Adipose tissue (tissue), 3 donors: Measurements from ENCODE around the gene IFT20. TPM values are rescaled to one million over a fixed set of nuclear protein-coding genes. Genes with fewer than 3 reads are reported as not detected.

Experiments
- H3K27ac ChIP-seq: one replicate; pipeline ENCODE4 v1.5.1; 2013; ENCODE audit warnings: low read depth, low read length
- WGBS, 3 donors: extraction: QIAGEN DNeasy Blood & Tissue Kit; methylation state at CpG; one replicate each; pipeline ENCODE4 v1.1.7; 2013; 5-methylcytosine and 5-hydroxymethylcytosine counted together
- polyA plus RNA-seq, 3 donors: library from polyadenylated mRNA; stranded (reverse); fragments of 200-250 nt; gene quantifications; one replicate each; pipeline ENCODE4 v1.2.3, GENCODE V29; 2013
- donor health status: healthy with polysubstance abuse.
- donor health status: Bipolar disorder and iron deficiency.
- donor health status: healthy.

IFT20 gene, protein sequence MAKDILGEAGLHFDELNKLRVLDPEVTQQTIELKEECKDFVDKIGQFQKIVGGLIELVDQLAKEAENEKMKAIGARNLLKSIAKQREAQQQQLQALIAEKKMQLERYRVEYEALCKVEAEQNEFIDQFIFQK
- polyA plus RNA-seq = 10 to 100 TPM; 27.9 to 67.0 (median 66.0) TPM

DNA sequence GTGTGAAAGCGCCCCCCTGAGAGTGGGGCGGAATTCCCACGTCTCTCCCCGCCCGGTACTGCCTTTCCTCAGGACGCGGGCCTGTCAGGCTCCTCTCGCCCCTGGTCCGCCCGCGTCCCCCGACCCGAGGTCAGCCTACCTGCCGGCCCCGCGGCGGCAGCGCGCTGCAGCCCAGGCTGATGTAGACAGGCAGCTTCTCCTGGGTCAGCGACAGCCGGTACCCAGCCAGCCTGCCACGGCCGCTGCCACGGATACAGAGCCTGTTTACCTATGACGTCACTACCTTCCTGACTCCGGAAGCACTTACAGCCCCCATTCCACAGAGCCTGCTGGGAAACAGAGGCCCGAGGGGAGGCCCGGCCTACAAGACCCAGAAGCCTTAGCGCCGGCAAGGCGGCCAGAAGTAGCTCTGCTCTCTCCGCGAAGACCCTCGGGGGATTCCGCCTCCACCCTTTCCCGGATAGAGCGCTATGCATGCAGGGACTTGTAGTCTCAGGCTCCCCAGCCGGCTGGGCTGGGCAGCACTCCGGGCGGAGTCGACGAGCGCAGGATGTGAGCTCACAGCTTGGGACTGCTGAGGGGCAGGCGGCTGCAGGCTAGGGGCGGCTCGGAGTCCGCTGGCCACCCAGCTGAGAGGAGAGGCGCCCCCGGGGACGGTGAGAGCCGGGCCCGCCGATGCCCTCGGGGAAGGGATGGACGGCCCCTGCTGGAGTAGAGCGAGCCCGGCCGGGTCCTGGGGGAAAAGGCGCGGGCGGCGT, at the start of gene IFT20, which contains the start of gene TNFAIP1:
TSS of gene IFT20 (minus strand) at position 272 of the 758 bp plus-strand sequence. CDS start 3,487 bp downstream, outside the sequence.
TSS of gene TNFAIP1 (plus strand) at position 561 of the 758 bp plus-strand sequence. CDS start 3,761 bp downstream, outside the sequence.
- WGBS, 3 donors = 0 to 1% (median 1%) methylated on average over 62 of the region's 62 CpGs
- peak within 1 kb of the TSS; percentile 83 for H3K27ac ChIP-seq

DNA sequence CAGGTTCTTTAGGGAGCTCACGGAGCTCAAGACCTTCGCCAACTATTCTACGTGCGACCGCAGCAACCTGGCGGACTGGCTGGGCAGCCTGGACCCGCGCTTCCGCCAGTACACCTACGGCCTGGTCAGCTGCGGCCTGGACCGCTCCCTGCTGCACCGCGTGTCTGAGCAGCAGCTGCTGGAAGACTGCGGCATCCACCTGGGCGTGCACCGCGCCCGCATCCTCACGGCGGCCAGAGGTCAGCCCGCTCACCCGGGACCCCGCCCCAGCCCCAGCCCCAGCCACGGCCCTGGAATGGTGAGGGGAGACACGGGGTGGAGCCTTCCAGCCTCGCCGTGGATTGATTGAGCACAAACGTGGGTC, 49.7 kb upstream of the IFT20 start:
- WGBS, 3 donors = 13 to 32% (median 28%) methylated on average over 28 to 29 of the region's 29 CpGs
- H3K27ac ChIP-seq = no peak overlapping the region

DNA sequence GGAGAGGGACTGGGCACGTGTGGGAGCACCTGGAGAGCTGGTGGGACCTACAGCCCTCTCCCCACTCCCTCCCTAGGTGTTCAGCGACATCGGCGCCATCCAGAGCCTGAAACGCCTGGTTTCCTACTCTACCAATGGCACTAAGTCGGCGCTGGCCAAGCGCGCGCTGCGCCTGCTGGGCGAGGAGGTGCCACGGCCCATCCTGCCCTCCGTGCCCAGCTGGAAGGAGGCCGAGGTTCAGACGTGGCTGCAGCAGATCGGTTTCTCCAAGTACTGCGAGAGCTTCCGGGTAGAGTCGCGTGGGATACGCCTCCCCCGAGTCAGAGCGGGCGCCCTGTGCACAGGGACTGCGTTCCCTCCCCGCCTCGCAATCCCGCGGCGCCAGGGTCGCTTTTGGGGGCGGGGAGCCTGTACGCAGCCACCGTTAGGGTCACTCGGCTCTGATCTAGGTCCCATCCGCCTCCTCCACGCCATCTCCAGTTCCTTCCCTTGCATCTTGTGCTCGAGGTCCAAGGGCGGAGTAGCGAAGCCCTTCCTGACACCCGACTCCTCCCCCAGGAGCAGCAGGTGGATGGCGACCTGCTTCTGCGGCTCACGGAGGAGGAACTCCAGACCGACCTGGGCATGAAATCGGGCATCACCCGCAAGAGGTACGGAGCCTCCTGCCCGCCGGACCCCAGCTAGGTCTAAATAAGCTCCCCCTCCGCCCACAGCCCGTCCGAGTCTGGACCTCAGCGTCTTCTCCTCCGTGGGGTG, 49.2 kb upstream of the IFT20 start:
- no peak overlapping the region for H3K27ac ChIP-seq

DNA sequence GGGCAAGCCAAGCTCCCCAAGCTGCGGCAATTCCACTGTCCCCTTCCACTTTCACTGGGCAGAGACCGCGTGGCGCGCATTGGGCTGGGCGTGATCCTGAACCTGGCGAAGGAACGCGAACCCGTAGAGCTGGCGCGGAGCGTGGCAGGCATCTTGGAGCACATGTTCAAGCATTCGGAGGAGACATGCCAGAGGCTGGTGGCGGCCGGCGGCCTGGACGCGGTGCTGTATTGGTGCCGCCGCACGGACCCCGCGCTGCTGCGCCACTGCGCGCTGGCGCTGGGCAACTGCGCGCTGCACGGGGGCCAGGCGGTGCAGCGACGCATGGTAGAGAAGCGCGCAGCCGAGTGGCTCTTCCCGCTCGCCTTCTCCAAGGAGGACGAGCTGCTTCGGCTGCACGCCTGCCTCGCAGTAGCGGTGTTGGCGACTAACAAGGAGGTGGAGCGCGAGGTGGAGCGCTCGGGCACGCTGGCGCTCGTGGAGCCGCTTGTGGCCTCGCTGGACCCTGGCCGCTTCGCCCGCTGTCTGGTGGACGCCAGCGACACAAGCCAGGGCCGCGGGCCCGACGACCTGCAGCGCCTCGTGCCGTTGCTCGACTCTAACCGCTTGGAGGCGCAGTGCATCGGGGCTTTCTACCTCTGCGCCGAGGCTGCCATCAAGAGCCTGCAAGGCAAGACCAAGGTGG, 46.0 kb upstream of the IFT20 start:
- WGBS, 3 donors = 31 to 41% (median 34%) methylated on average over 72 of the region's 72 CpGs

More for the DNA sequence above, 49.2 kb upstream of the IFT20 start:
- 8 to 29% (median 21%) methylated on average over 55 to 56 of the region's 56 CpGs for WGBS, 3 donors

DNA sequence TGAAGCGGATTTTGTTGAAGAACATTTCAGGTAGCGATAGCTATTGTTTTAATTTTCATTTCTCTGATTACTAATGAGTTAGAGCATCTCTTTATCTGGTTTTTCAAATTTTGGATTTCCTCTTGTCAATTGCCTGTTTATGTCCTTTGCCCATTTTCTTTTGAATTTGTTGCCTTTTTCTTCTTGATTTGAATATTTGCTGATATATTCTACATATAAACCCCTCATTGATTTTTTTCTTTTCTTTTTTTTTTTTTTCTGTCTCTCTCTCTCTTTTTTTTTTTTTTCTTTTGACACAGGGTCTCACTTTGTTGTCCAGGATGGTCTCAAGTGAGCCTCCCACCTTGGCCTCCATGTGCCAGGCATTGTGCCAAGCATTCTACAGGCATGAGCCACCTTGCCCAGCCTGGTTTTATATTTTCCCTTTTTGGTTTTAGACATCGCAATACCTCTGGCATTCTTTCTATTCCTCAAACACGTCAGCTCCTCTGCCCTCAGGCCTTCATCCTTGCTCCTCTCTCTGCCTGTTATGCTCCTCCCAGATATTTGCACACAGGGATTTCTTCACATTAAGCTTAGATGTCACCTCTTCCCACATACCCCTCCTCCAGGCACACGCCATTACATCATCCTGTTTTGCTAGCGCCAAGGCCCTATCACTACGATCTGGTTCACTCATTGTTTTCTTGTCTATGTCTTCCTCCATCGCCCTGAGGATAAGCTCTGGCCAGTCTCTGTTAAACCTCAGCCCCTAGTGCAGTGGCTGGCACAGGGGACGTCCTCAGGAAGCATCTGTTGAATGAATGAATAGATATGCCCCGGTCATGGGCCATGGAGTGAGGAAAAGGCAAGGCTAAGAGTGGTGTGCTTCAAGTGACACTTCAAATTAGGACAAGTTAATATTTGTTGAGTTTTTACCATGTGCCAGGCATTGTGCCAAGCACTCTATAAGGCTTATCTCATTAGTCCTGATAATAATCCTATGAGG, 44.8 kb upstream of the IFT20 start:
- WGBS, 3 donors = 60 to 74% (median 68%) methylated on average over 10 of the region's 10 CpGs
- no peak overlapping the region for H3K27ac ChIP-seq

More for the DNA sequence above, 46.0 kb upstream of the IFT20 start:
- H3K27ac ChIP-seq = no peak overlapping the region

DNA sequence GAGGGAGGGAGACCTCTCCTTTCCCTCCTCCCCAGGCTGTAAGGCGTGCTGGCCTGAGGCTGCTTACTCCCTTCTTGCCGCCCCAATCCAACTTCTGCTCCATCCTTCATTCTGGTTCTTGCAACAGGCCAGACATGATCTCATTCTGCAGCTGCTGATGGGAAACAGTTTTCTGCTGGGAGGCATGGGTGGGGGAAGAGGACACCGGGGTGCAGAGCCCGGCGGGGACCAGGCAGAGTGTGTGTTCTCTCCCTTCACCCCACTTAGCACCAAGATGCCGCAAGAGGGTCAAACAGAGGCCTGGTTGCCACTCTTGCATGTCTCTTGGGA, 37.6 kb upstream of the IFT20 start:
- H3K27ac ChIP-seq = no peak overlapping the region
- WGBS, 3 donors = 80 to 97% (median 90%) methylated on average over 6 of the region's 6 CpGs

DNA sequence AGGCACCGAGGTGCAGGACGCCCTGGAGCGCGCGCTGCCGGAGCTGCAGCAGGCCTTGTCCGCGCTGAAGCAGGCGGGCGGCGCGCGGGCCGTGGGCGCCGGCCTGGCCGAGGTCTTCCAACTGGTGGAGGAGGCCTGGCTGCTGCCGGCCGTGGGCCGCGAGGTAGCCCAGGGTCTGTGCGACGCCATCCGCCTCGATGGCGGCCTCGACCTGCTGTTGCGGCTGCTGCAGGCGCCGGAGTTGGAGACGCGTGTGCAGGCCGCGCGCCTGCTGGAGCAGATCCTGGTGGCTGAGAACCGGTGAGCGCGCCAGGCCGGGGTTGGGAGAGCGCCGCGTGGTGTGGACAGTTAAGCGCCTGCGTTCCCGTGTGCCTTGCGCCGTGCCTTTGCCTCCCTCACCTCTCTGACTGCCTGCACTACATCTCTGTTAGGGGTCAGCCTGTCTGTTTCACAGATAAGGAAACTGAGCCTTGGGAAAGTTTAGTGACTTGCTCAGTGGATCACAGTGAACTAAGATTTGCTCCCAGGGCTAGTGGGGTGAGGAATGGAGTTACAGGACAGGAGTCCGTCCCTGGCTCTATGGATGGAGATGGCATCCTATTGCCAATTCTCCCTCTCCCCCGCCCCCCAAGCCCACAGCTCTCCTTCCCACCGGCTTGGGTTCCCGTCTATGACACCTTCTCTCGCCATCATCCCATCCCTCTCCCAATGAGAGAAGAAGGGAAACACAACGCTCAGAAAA, 37.1 kb upstream of the IFT20 start:
- H3K27ac ChIP-seq = no peak overlapping the region
- 9 to 35% (median 9%) methylated on average over 34 to 53 of the region's 53 CpGs for WGBS, 3 donors

DNA sequence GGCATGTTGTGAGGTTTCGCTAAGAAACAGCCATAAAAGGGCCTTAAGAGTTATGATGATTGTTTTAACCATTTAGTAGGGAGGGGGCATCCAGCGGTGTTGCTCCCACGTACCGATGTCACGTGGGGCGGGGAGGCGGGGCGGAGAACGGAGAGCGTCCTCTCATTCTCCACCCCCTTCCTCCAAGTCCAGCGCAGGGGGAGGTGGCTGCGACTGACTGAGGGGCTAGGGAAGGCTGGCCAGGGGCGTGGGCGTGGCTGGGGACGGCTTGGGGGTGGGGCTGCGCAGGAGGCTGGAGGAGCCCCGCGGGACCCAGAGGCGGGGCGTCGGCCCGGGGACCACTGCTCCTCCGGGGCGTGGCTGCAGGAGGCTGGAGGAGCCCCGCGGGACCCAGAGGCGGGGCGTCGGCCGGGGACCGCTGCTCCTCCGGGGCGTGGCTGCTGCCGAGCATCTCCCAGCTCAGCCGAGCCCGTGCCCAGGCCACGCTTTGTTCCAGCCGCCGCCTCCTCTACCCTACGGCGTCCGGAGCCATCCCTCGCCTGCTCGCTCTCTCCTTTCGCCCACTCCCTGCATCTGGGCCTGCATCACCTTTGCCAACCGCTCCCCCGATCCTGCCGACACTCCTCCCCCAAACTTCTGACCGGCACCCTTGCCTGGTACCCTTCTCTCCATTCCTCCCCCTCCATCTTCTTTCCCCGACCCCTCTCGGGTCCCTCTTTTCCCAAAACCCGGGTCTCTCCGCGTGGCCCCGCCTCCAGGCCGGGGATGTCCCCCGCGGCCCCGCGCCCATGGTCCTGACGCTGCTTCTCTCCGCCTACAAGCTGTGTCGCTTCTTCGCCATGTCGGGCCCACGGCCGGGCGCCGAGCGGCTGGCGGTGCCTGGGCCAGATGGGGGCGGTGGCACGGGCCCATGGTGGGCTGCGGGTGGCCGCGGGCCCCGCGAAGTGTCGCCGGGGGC, 36.3 kb upstream of the IFT20 start, which contains the start of gene SARM1:
TSS of gene SARM1 (plus strand) at position 450 of the 958 bp plus-strand sequence. CDS start at position 789, 339 bp downstream.
- 1% methylated on average over 64 to 80 of the region's 80 CpGs for WGBS, 3 donors
- no peak within 1 kb of the TSS for H3K27ac ChIP-seq

DNA sequence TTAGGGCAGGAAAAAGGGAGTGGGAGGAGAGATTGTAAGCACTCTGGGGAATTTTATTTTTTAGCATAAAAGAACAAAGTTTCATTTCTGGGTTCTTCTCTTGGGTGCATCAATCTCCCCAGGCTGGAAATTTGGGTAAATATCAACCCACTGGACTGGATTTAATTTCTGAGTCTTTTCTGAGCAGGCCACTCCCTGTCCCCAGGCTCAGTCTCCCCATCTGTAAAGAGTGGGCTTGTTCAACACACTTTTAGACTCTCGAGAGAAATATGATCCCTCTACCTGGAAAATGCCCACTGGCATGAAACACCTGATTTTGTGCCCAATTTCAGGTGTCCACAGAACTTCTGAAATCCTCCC, 35.5 kb upstream of the IFT20 start:
- WGBS, 3 donors = 20 to 83% (median 57%) methylated on average over 1 of the region's 1 CpG
- H3K27ac ChIP-seq = no peak overlapping the region

DNA sequence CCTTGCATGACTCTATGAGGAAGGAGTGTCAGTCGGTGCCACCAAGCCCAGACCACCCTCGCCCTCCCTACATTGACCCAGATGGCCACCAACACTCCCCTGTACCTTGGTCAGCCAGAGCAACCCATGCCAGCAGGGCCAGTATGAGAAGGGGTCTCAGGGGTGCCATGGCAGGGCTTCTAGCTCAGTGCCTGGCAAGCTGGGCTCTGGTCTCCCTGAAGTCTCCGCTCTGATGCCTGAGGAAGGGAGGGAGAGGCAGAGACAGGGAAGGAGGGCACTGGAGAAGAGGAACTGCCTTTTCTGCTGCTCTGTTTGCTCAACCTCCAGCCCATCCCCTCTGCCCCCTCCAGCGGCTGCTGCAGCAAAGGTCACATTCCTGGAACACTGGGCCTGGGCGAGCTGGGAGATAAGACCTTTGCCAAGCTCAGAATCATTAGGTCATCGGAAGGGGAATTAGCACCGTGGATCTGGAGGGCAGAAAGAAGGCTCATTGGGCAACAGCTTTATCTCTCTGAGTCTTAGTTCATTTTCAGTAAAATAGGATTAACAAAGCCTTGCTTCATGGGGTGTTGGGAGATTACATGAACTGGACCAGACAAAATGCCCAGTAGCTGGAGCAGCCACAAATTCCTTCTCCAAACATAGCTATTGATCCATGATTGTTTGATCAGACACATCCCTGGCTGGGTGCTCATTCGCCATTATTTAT, 34.9 kb upstream of the IFT20 start, which contains the start of gene VTN:
TSS of gene VTN (minus strand) at position 273 of the 709 bp plus-strand sequence. CDS start at position 169, 104 bp downstream.
- 18 to 35% (median 30%) methylated on average over 8 of the region's 8 CpGs for WGBS, 3 donors
- no peak within 1 kb of the TSS for H3K27ac ChIP-seq

DNA sequence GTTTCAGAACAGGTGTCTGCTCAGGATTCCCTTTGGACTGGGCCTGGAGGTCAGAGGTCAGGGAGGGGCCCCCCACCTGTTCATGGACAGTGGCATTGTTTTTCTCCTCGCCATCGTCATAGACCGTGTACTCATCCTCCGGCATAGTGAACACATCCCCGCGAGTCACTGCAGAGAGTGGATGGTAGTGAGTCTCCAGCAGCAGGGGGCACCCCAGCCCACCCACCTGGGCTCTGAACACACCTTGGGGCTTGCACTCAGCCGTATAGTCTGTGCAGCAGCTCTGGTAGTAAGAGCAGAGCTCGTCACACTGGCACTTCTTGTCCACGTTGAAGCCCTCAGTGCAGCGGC, 34.4 kb upstream of the IFT20 start:
- no peak overlapping the region for H3K27ac ChIP-seq
- 69 to 76% (median 75%) methylated on average over 10 of the region's 10 CpGs for WGBS, 3 donors

DNA sequence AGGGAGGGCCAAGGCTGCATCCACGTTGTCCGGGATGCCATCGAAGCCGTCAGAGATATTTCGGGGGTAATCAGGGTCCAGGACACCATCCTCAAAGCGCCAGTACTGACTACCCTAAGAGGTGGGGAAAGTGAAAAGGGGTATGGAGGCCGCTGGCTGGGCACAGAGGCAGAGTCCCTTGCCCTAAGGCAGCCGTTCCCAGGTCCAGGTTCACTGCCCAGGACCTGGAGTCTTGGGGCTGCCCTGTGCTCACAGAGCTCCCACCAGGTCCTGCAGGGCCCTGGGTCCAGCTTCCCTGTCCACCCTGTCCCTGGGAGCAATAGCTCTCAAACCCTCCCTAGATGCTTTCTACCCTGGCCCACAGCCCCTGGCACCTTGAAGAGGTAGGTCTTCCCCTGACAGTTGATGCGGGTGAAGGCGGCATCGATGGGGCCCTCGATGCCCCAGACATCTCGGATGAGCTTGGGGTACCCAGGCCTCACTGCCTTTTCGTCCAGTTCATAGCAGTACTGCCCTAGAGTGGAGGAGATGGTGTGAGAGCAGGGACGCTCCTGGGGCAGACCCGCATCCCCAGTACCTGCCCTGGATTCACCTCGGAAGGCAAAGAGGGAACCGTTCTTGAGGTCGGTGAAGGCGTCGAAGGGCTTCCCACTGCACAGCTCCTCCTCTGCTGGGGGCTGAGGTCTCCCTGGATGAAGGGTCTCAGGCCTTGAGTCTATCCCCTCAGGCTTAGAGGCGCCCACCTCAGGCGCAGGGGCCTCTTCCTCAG, 33.8 kb upstream of the IFT20 start:
- 89 to 94% (median 89%) methylated on average over 23 of the region's 23 CpGs for WGBS, 3 donors
- no peak overlapping the region for H3K27ac ChIP-seq

DNA sequence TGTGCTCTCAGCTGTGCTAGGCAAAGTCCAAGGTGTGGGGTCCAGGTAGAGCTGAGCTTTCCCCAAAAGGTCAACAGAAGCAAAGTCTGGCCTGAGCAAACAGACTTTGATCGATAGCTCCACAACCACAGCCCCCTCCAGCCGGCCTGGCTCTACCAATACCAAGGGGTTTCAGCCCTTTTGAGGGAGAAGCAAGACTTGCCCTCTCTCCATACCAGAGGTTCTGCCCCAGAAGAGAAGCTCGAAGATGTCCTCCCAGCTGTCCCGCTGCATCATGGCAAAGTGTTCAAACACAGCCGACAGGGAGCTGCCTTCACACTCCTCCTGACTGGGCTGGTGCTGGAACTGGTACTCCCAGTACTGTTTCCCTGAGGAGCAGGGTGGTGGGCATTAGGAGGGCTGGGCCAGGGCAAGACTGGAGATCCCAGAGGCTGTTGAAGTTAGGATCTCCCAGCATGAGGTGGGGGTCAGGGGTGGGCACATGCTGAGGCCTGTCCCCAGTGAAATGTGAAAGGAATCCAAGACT, 33.1 kb upstream of the IFT20 start:
- H3K27ac ChIP-seq = no peak overlapping the region
- 59 to 93% (median 85%) methylated on average over 5 of the region's 5 CpGs for WGBS, 3 donors

DNA sequence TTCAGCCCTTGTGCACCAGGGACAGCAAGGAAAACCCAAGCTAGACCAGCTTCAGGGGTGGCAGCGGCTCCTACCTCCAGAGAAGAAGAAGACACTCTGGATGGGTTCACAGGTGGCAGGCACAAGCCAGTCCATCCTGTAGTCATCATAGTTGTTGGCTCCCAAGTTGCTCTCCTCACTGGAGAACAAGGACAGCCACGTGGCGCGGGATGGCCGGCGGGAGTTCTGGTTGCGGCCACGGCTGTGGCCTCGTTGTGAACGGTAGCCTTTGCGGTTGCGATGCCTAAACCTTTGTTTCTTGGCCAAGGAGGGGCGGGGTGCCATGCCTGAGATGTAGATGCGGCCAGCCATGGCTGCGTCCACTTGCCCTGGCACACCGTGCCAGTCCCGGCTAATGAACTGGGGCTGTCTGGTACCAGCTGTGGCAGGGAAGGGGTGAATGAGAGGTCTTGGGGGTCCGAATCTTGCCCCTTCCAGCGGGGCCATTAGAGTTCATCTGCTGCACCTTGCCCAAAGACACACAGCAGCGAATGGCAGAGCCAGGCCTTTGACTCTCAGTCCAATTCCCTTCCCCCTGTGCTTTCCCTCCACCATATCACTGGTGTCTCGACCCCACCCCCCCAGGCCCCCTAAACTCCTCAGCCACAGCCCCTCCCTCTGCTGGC, 32.5 kb upstream of the IFT20 start:
- WGBS, 3 donors = 86 to 92% (median 90%) methylated on average over 21 of the region's 21 CpGs
- no peak overlapping the region for H3K27ac ChIP-seq
